ENCODE data around the gene VPS35. TPM values are rescaled to one million over a fixed set of nuclear protein-coding genes. Genes with fewer than 3 reads are reported as not detected.

Gene VPS35
- total RNA-seq, 1 donor from 2014 or later = 112 TPM

GRCh38 chr16:46721885-46722284 is 32.9 kb upstream of the VPS35 start:
- DNase-seq (ENCODE audit: low read depth) = no peak
- no peak overlapping the region for H3K4me3 ChIP-seq (ENCODE audit: low read depth, low read length)
- no peak for TF ChIP-seq CTCF (conservative IDR thresholded peaks at IDR 0.05; ENCODE audit: low read depth, low read length)

- no peak for DNase-seq (ENCODE audit: low read depth)
- no peak for TF ChIP-seq CTCF (conservative IDR thresholded peaks at IDR 0.05; ENCODE audit: low read depth, low read length)
- no peak overlapping the region for H3K4me3 ChIP-seq (ENCODE audit: low read depth, low read length)
Measured at GRCh38 chr16:46720619-46721018, 31.6 kb upstream of the VPS35 start.

- no peak for TF ChIP-seq CTCF (conservative IDR thresholded peaks at IDR 0.05; ENCODE audit: low read depth, low read length)
- no peak overlapping the region for H3K4me3 ChIP-seq (ENCODE audit: low read depth, low read length)
- DNase-seq (ENCODE audit: low read depth) = no peak
Measured at GRCh38 chr16:46719528-46719927, 30.6 kb upstream of the VPS35 start.

GRCh38 chr16:46718214-46718613 is 29.2 kb upstream of the VPS35 start:
- no peak for TF ChIP-seq CTCF (conservative IDR thresholded peaks at IDR 0.05; ENCODE audit: low read depth, low read length)
- DNase-seq (ENCODE audit: low read depth) = no peak
- no peak overlapping the region for H3K4me3 ChIP-seq (ENCODE audit: low read depth, low read length)

GRCh38 chr16:46717692-46718091 is 28.7 kb upstream of the VPS35 start:
- H3K4me3 ChIP-seq (ENCODE audit: low read depth, low read length) = no peak overlapping the region
- no peak for TF ChIP-seq CTCF (conservative IDR thresholded peaks at IDR 0.05; ENCODE audit: low read depth, low read length)
- DNase-seq (ENCODE audit: low read depth) = no peak

- no peak overlapping the region for H3K4me3 ChIP-seq (ENCODE audit: low read depth, low read length)
- no peak for TF ChIP-seq CTCF (conservative IDR thresholded peaks at IDR 0.05; ENCODE audit: low read depth, low read length)
- no peak for DNase-seq (ENCODE audit: low read depth)
Measured at GRCh38 chr16:46715769-46716305, 26.9 kb upstream of the VPS35 start.

- no peak overlapping the region for H3K4me3 ChIP-seq (ENCODE audit: low read depth, low read length)
- no peak for DNase-seq (ENCODE audit: low read depth)
- TF ChIP-seq CTCF (conservative IDR thresholded peaks at IDR 0.05; ENCODE audit: low read depth, low read length) = no peak
Measured at GRCh38 chr16:46714797-46715591, 26.0 kb upstream of the VPS35 start.

Measured in epithelial cell of proximal tubule (primary cell).